K562 (cell line): Measurements from ENCODE around the gene METTL24. TPM values are rescaled to one million over a fixed set of nuclear protein-coding genes. Genes with fewer than 3 reads are reported as not detected.
A peak's percentile ranks its signal among the peaks of the same experiment; 100 is the strongest.

Source experiments
- AFF1 ChIP-seq, 2 experiments: fragments of 450-650 bp; IDR thresholded peaks; 2 replicates each; pipeline ENCODE4 v1.6.1; 2018; ENCODE audit warnings: mild to moderate bottlenecking in 2 of 2, low read depth in 1 of 2; ENCODE audit not compliant: partially characterized antibody in 2 of 2
- ATF3 ChIP-seq, 2 experiments: fragments of 450-650 bp in 1 of 2; sonication (generic) in 1 of 2; formaldehyde crosslinking in 1 of 2; IDR thresholded peaks in 1 of 2; conservative IDR thresholded peaks in 1 of 2; 2 replicates each; pipeline versions ENCODE4 v1.6.1 to v1.8.1; 2016 to 2023; ENCODE audit warnings: mild to moderate bottlenecking in 2 of 2, moderate library complexity in 2 of 2, inconsistent platforms in 1 of 2, missing genetic modification reagents in 1 of 2
- CEBPG ChIP-seq, 3 experiments: fragments of 200-800 bp in 1 of 3; sonication (Bioruptor generic) in 1 of 3; sonication (generic) in 1 of 3; formaldehyde crosslinking in 1 of 3; IDR thresholded peaks in 2 of 3; conservative IDR thresholded peaks in 1 of 3; 2 replicates each; pipeline versions ENCODE4 v1.6.1 to v1.8.0; 2016 to 2022; ENCODE audit warnings: missing compliant biosample characterization in 2 of 3, missing genetic modification characterization in 2 of 3, mild to moderate bottlenecking in 1 of 3, missing genetic modification reagents in 1 of 3
- CTBP1 ChIP-seq: fragments of 450-650 bp; IDR thresholded peaks from 2 replicates; pipeline ENCODE4 v1.6.1; 2016; ENCODE audit warnings: borderline replicate concordance
- HDAC8 ChIP-seq: fragments of 450-650 bp; IDR thresholded peaks from 2 replicates; pipeline ENCODE4 v1.6.1; 2016; ENCODE audit warnings: mild to moderate bottlenecking, missing genetic modification characterization, moderate library complexity, missing compliant biosample characterization
- L3MBTL2 ChIP-seq: fragments of 450-650 bp; IDR thresholded peaks from 2 replicates; pipeline ENCODE4 v1.6.1; 2016; ENCODE audit warnings: mild to moderate bottlenecking, moderate library complexity
- NFYB ChIP-seq: IDR thresholded peaks from 2 replicates; pipeline ENCODE4 v1.6.1; 2011; ENCODE audit warnings: mild to moderate bottlenecking, moderate library complexity; ENCODE audit not compliant: insufficient read length; ENCODE audit errors: extremely low read depth
- RBM17 ChIP-seq: fragments of 200-400 bp; formaldehyde crosslinking; IDR thresholded peaks from 2 replicates; pipeline ENCODE4 v1.6.1; 2017; ENCODE audit warnings: low read depth, mild to moderate bottlenecking, low read length, borderline replicate concordance
- TRIM24 ChIP-seq, 2 experiments: fragments of 450-650 bp; IDR thresholded peaks; 2 replicates each; pipeline ENCODE4 v1.6.1; 2016
- ZNF79 ChIP-seq: fragments of 250-450 bp; sonication (Bioruptor Pico); IDR thresholded peaks from 2 replicates; pipeline ENCODE4 v1.4.0; 2020; ENCODE audit warnings: low read depth, mild to moderate bottlenecking, moderate library complexity
- polyA plus RNA-seq, 8 experiments: library from polyadenylated mRNA; depleted of rRNA in 4 of 8; stranded (reverse) in 5 of 8; unstranded in 3 of 8; fragments of >200 nt; fragmentation: Nextera tagmentation in 2 of 8; fragmentation: Illumina TruSeq in 1 of 8; extraction: Ambion mirVana in 2 of 8; extraction: Trizol in 1 of 8; gene quantifications; 2 replicates each; pipeline versions ENCODE4 v1.2.1 to v1.2.3, GENCODE V29; 2011 to 2014; ENCODE audit warnings: inconsistent platforms in 1 of 8, missing spikeins in 1 of 8
- total RNA-seq, 7 experiments: library from RNA; depleted of rRNA in 6 of 7; stranded (reverse); fragments of >200 nt in 6 of 7; fragmentation: Illumina TruSeq in 2 of 7; extraction: Trizol in 2 of 7; gene quantifications; 2 replicates each; pipeline versions ENCODE4 v1.2.1 to v1.2.3, GENCODE V29; 2011 to 2021; ENCODE audit warnings: low replicate concordance in 1 of 7

METTL24 gene
- total and polyA plus RNA-seq, 9 of the 15 experiments (the other 6 are each of a cell fraction or from before 2014, with no cell fraction given), result not detected

GRCh38 chr6:110401585-110402176 lies 43.5 kb upstream of the METTL24 start (continued):
- peak; percentile 77 for TF ChIP-seq ATF3 (IDR thresholded peaks at IDR 0.05)
- TF ChIP-seq ATF3 (CRISPR knock-in tag; conservative IDR thresholded peaks at IDR 0.05), result no peak
- TF ChIP-seq CTBP1, result 0 out of 2 replicates have a peak, but pooled peaks have one; percentile 10
- TF ChIP-seq ZNF79 (CRISPR knock-in tag), result peak; percentile 81; the same call in 1 of the 2 replicates
- TF ChIP-seq AFF1 (IDR thresholded peaks at IDR 0.05; ENCODE audit: low read depth in 1 of 2, partially characterized antibody in 2 of 2), result no peak
- peak in 1 of 2 experiments; percentile 20; a peak in 1 of 4 replicates for TF ChIP-seq TRIM24 (IDR thresholded peaks at IDR 0.05)
- TF ChIP-seq L3MBTL2, result no peak
- TF ChIP-seq RBM17, result no peak
- TF ChIP-seq CEBPG (CRISPR knock-in tag; IDR thresholded peaks at IDR 0.05), result peak; percentile 35; the same call in 1 of the 2 replicates
- TF ChIP-seq CEBPG (tag; conservative IDR thresholded peaks at IDR 0.05 in 1 of 2, IDR thresholded peaks at IDR 0.05 in 1 of 2), result peak; percentile 89 to 90
- no peak for TF ChIP-seq HDAC8 (tag)
- no peak for TF ChIP-seq NFYB
